ENCODE measurements around the gene ZFYVE9.
"Not testable (repeated sequence)": the region's sequence is repeated elsewhere in the genome, so short reads cannot be mapped to it uniquely, and the experiment has no call there.

The ZFYVE9 gene

GRCh38 chr1:52159033-52159789 is 17.3 kb downstream of the ZFYVE9 start:
- TF ChIP-seq GATA1 (IDR thresholded peaks at IDR 0.05; ENCODE audit: low read depth, low read length): no peak
- TF ChIP-seq POLR2A (IDR thresholded peaks at IDR 0.05; ENCODE audit: low read length): no peak

GRCh38 chr1:52162947-52163346 is 21.1 kb downstream of the ZFYVE9 start:
- TF ChIP-seq POLR2A (IDR thresholded peaks at IDR 0.05; ENCODE audit: low read length) (no peak), GATA1 (IDR thresholded peaks at IDR 0.05; ENCODE audit: low read depth, low read length) (no peak)
- DNase-seq: no peak

More at GRCh38 chr1:52159033-52159789, 17.3 kb downstream of the ZFYVE9 start:
- DNase-seq: no peak

- DNase-seq: no peak
- TF ChIP-seq POLR2A (IDR thresholded peaks at IDR 0.05; ENCODE audit: low read length) (no peak), GATA1 (IDR thresholded peaks at IDR 0.05; ENCODE audit: low read depth, low read length) (no peak)
These were observed 22.7 kb downstream of the ZFYVE9 start for GRCh38 chr1:52164604-52165003.

GRCh38 chr1:52166996-52167753 is 25.3 kb downstream of the ZFYVE9 start:
- TF ChIP-seq GATA1 (IDR thresholded peaks at IDR 0.05; ENCODE audit: low read depth, low read length) (no peak), POLR2A (IDR thresholded peaks at IDR 0.05; ENCODE audit: low read length) (no peak)
- DNase-seq: no peak

GRCh38 chr1:52168373-52169080 is 26.6 kb downstream of the ZFYVE9 start:
- no peak for DNase-seq

GRCh38 chr1:52171149-52171548 is 29.3 kb downstream of the ZFYVE9 start:
- not testable (repeated sequence) for DNase-seq

More at GRCh38 chr1:52168373-52169080, 26.6 kb downstream of the ZFYVE9 start:
- no peak for TF ChIP-seq GATA1 (IDR thresholded peaks at IDR 0.05; ENCODE audit: low read depth, low read length)
- no peak for TF ChIP-seq POLR2A (IDR thresholded peaks at IDR 0.05; ENCODE audit: low read length)

- TF ChIP-seq POLR2A (IDR thresholded peaks at IDR 0.05; ENCODE audit: low read length) (no peak), GATA1 (IDR thresholded peaks at IDR 0.05; ENCODE audit: low read depth, low read length) (no peak)
- DNase-seq: no peak
These were observed 37.2 kb downstream of the ZFYVE9 start for GRCh38 chr1:52179073-52179472.

- DNase-seq: no peak
- no peak for TF ChIP-seq POLR2A (IDR thresholded peaks at IDR 0.05; ENCODE audit: low read length)
- no peak for TF ChIP-seq GATA1 (IDR thresholded peaks at IDR 0.05; ENCODE audit: low read depth, low read length)
These were observed 38.3 kb downstream of the ZFYVE9 start for GRCh38 chr1:52180176-52180575.

- DNase-seq: not testable (repeated sequence)
These were observed 39.9 kb downstream of the ZFYVE9 start for GRCh38 chr1:52181759-52182158.

GRCh38 chr1:52182328-52182727 is 40.4 kb downstream of the ZFYVE9 start:
- DNase-seq: not testable (repeated sequence)

- TF ChIP-seq GATA1 (IDR thresholded peaks at IDR 0.05; ENCODE audit: low read depth, low read length) (no peak), POLR2A (IDR thresholded peaks at IDR 0.05; ENCODE audit: low read length) (no peak)
- no peak for DNase-seq
These were observed 41.0 kb downstream of the ZFYVE9 start for GRCh38 chr1:52182874-52183400.

GRCh38 chr1:52186449-52186848 is 44.6 kb downstream of the ZFYVE9 start:
- no peak for TF ChIP-seq GATA1 (IDR thresholded peaks at IDR 0.05; ENCODE audit: low read depth, low read length)
- TF ChIP-seq POLR2A (IDR thresholded peaks at IDR 0.05; ENCODE audit: low read length): no peak
- DNase-seq: no peak

- TF ChIP-seq POLR2A (IDR thresholded peaks at IDR 0.05; ENCODE audit: low read length) (no peak), GATA1 (IDR thresholded peaks at IDR 0.05; ENCODE audit: low read depth, low read length) (no peak)
- DNase-seq: no peak
These were observed 48.1 kb downstream of the ZFYVE9 start for GRCh38 chr1:52189898-52190480.

Measured in erythroblast (primary cell).